IMR-90 (cell line): ENCODE measurements around the gene CSDE1. TPM values are rescaled to one million over a fixed set of nuclear protein-coding genes. Genes with fewer than 3 reads are reported as not detected.
A peak's percentile ranks its signal among the peaks of the same experiment; 100 is the strongest.

Source experiments
- ATAC-seq: fragments of 200-7000 bp; cut with Tn5 transposase; 2 replicates; pipeline ENCODE4 v1.9.1; 2020; ENCODE audit warnings: low read depth, mild to moderate bottlenecking, moderate library complexity
- BruUV-seq: library from RNA; stranded (reverse); fragments of 400-500 nt; replicated peaks from 2 replicates; lab custom pipeline; 2021; lab: Mats Ljungman, UMichigan
- CTCF ChIA-PET: fragments of 300-600 bp; formaldehyde crosslinking; extraction: SDS; loops from one replicate; lab custom pipeline; 2021; ENCODE audit warnings: antibody characterized with exemption; lab: Yijun Ruan, JAX
- POLR2A ChIA-PET: fragments of 300-600 bp; sonication (Branson Sonifier 250); formaldehyde crosslinking; loops from one replicate; lab custom pipeline; 2022; ENCODE audit warnings: antibody characterized with exemption; ENCODE audit not compliant: unreplicated experiment; lab: Charles Lee
- DNase-seq: peaks from one replicate; pipeline ENCODE4 v3.0.0; 2013
- H2AFZ ChIP-seq: replicated peaks from 2 replicates; pipeline ENCODE3; 2013; ENCODE audit warnings: low read length, mild to moderate bottlenecking; ENCODE audit not compliant: poor library complexity
- H2AK5ac ChIP-seq: 2 replicates; pipeline ENCODE4 v1.6.1; 2013; ENCODE audit warnings: low read depth, low read length, inconsistent platforms
- H2AK9ac ChIP-seq: replicated peaks from 2 replicates; pipeline ENCODE3; 2013; ENCODE audit warnings: mild to moderate bottlenecking, low read depth, low read length, moderate library complexity; ENCODE audit not compliant: poor library complexity
- H2BK120ac ChIP-seq: 2 replicates; pipeline ENCODE4 v1.6.1; 2013; ENCODE audit warnings: low read depth, low read length, inconsistent platforms
- H2BK15ac ChIP-seq: 3 replicates; pipeline ENCODE4 v1.6.1; 2013; ENCODE audit warnings: low read depth, low read length, inconsistent platforms
- H2BK20ac ChIP-seq: 2 replicates; pipeline ENCODE4 v1.6.1; 2013; ENCODE audit warnings: low read depth, mild to moderate bottlenecking, inconsistent platforms, low read length, moderate library complexity
- H2BK5ac ChIP-seq: 2 replicates; pipeline ENCODE4 v1.6.1; 2013; ENCODE audit warnings: mild to moderate bottlenecking, low read depth, low read length, inconsistent platforms; ENCODE audit not compliant: poor library complexity, severe bottlenecking
- H3K14ac ChIP-seq: replicated peaks from 2 replicates; pipeline ENCODE4 v1.6.1; 2013; ENCODE audit warnings: low read depth, low read length, inconsistent platforms
- H3K18ac ChIP-seq: 2 replicates; pipeline ENCODE4 v1.6.1; 2013; ENCODE audit warnings: low read depth, low read length, control low read depth
- H3K23ac ChIP-seq: 2 replicates; pipeline ENCODE4 v1.6.1; 2013; ENCODE audit warnings: low read depth, low read length, inconsistent platforms
- H3K27ac ChIP-seq: 2 replicates; pipeline ENCODE4 v1.5.1; 2013; ENCODE audit warnings: mild to moderate bottlenecking, control low read depth, low read length; ENCODE audit not compliant: insufficient read depth
- H3K27me3 ChIP-seq: 2 replicates; pipeline ENCODE4 v1.6.1; 2013; ENCODE audit warnings: low read length; ENCODE audit not compliant: control insufficient read depth, insufficient read depth
- H3K36me3 ChIP-seq: 2 replicates; pipeline ENCODE4 v1.6.1; 2013; ENCODE audit warnings: low read length, mixed read lengths; ENCODE audit not compliant: control insufficient read depth, insufficient read depth
- H3K4ac ChIP-seq: 2 replicates; pipeline ENCODE4 v1.6.1; 2013; ENCODE audit warnings: low read depth, low read length, inconsistent platforms
- H3K4me1 ChIP-seq: 2 replicates; pipeline ENCODE4 v1.6.1; 2013; ENCODE audit warnings: low read length, mixed read lengths; ENCODE audit not compliant: control insufficient read depth, insufficient read depth
- H3K4me2 ChIP-seq: 2 replicates; pipeline ENCODE4 v1.6.1; 2013; ENCODE audit warnings: low read depth, mild to moderate bottlenecking, control low read depth, low read length, moderate library complexity
- H3K4me3 ChIP-seq: 2 replicates; pipeline ENCODE4 v1.5.1; 2013; ENCODE audit warnings: low read depth, mild to moderate bottlenecking, control low read depth, low read length, moderate library complexity; ENCODE audit not compliant: insufficient read depth
- H3K56ac ChIP-seq: 2 replicates; pipeline ENCODE4 v1.6.1; 2013; ENCODE audit warnings: low read length, inconsistent platforms; ENCODE audit not compliant: insufficient read depth; ENCODE audit errors: extremely low read depth
- H3K79me1 ChIP-seq, 2 experiments: 2 replicates each; pipeline ENCODE4 v1.6.1; 2013; ENCODE audit warnings: low read length in 2 of 2, inconsistent platforms in 1 of 2, low read depth in 1 of 2
- H3K9ac ChIP-seq: 2 replicates; pipeline ENCODE4 v1.6.1; 2013; ENCODE audit warnings: low read depth, low read length, control low read depth
- H3K9me1 ChIP-seq: 2 replicates; pipeline ENCODE4 v1.6.1; 2013; ENCODE audit warnings: low read length, inconsistent platforms; ENCODE audit not compliant: insufficient read depth
- H3K9me3 ChIP-seq: 2 replicates; pipeline ENCODE4 v1.6.1; 2013; ENCODE audit warnings: low read length; ENCODE audit not compliant: control insufficient read depth, insufficient read depth
- H4K20me1 ChIP-seq: 2 replicates; pipeline ENCODE4 v1.6.1; 2013; ENCODE audit warnings: low read length, inconsistent platforms; ENCODE audit not compliant: insufficient read depth
- H4K5ac ChIP-seq: 2 replicates; pipeline ENCODE4 v1.6.1; 2013; ENCODE audit warnings: mild to moderate bottlenecking, low read depth, low read length, control low read depth
- H4K8ac ChIP-seq, 2 experiments: 2 replicates each; pipeline ENCODE4 v1.6.1; 2013; ENCODE audit warnings: low read depth in 2 of 2, low read length in 2 of 2, control low read depth in 1 of 2, inconsistent platforms in 1 of 2
- H4K91ac ChIP-seq: 2 replicates; pipeline ENCODE4 v1.6.1; 2013; ENCODE audit warnings: low read depth, low read length, inconsistent platforms; ENCODE audit not compliant: insufficient read depth
- RCOR1 ChIP-seq: IDR thresholded peaks from 2 replicates; pipeline ENCODE4 v1.6.1; 2012; ENCODE audit warnings: mild to moderate bottlenecking, low read length, improper control_type of control experiment; ENCODE audit not compliant: insufficient replicate concordance
- WGBS, 2 experiments: methylation state at CpG; one replicate each; pipeline versions ENCODE4 v1.1.5 to v1.1.7; 2013; ENCODE audit warnings: missing lambda C conversion rate in 2 of 2; ENCODE audit not compliant: insufficient read length in 1 of 2; ENCODE audit errors: extremely low coverage in 2 of 2; 5-methylcytosine and 5-hydroxymethylcytosine counted together
- dilution Hi-C: fragments of 300-500 bp; cut with HindIII; formaldehyde crosslinking; loops from one replicate; pipeline ENCODE4 v1.14.3; 2018; ENCODE audit warnings: low sequenced_read_pairs; ENCODE audit not compliant: unreplicated experiment
- in situ Hi-C: fragments of 300-500 bp; cut with MboI; formaldehyde crosslinking; loops from 3 replicates; pipeline ENCODE4 v1.14.3; 2019; ENCODE audit warnings: low sequenced_read_pairs, inconsistent platforms, mixed read lengths
- intact Hi-C: fragments of 100-400 bp; cut with micrococcal nuclease; formaldehyde crosslinking; loops from 2 replicates; pipeline ENCODE4 v1.10.0; 2022
- polyA plus RNA-seq, 3 experiments: library from polyadenylated mRNA; depleted of rRNA; stranded (reverse); fragments of >200 nt; gene quantifications; 2 replicates each; pipeline ENCODE4 v1.2.3, GENCODE V29; 2012; ENCODE audit warnings: low replicate concordance in 1 of 3
- total RNA-seq: library from RNA; depleted of rRNA; stranded (reverse); fragments of >200 nt; gene quantifications from 2 replicates; pipeline ENCODE4 v1.2.3, GENCODE V29; 2012

Gene CSDE1
- total and polyA plus RNA-seq, 2 of the 4 experiments (the other 2 are of a cell fraction), result 190 to 879 TPM

GRCh38 chr1:114756009-114756892 is 1.5 kb downstream of the CSDE1 start:
- Histone ChIP-seq H3K4me3 (peak overlapping the region; percentile 67), H2BK15ac (no peak overlapping the region), H2AK5ac (no peak overlapping the region), H3K9ac (peak overlapping the region; percentile 91), H3K18ac (no peak overlapping the region), H4K91ac (no peak overlapping the region), H4K8ac (no peak overlapping the region; a peak in 1 of 4 replicates), H3K4ac (0 out of 2 replicates have a peak overlapping the region, but pooled peaks have one; percentile 25), H3K9me1 (peaks cover 4% of the 10 kb centered on the region; the same call in 1 of the 2 replicates), H3K56ac (peak overlapping the region; percentile 81; the same call in 1 of the 2 replicates), H2BK20ac (no peak overlapping the region), H2AK9ac (peak overlapping the region; percentile 95), H3K4me2 (peak overlapping the region; percentile 86), H2BK5ac (peak overlapping the region; percentile 47), H4K20me1 (peaks cover 65% of the 10 kb centered on the region), H3K4me1 (peaks cover 4% of the 10 kb centered on the region), H3K14ac (peak overlapping the region; percentile 86; the same call in 1 of the 2 replicates), H2AFZ (no peak overlapping the region), H3K9me3 (no peaks in the 10 kb centered on the region), H3K27ac (peak overlapping the region; percentile 81), H3K36me3 (no peaks in the 10 kb centered on the region), H4K5ac (no peak overlapping the region), H3K27me3 (no peaks in the 10 kb centered on the region), H2BK120ac (no peak overlapping the region), H3K79me1 (peaks cover 0 to 24% of the 10 kb centered on the region in 2 experiments; a peak in 2 of 4 replicates), H3K23ac (0 out of 2 replicates have a peak overlapping the region, but pooled peaks have one; percentile 56)
- dilution Hi-C loops, result no loop called here
- TSS peak; percentile 28 for BruUV-seq
- intact Hi-C loops, result loop anchor here (1.0 to 5.0 kb wide), 2 partner anchors 779 to 839 kb away; partner anchors contain the start of gene OLFML3
- 17% methylated on average over 3 of the region's 14 CpGs; no CpG with 5 or more reads in 1 of the 2 experiments for WGBS, 2 experiments
- CTCF ChIA-PET, result no interaction called here
- no peak for TF ChIP-seq RCOR1
- ATAC-seq (no peak), DNase-seq (peak; percentile 45)
- POLR2A ChIA-PET, result interaction anchor here (0.7 kb wide), 1 partner anchor 40 kb away, joined by 3 read pairs; the partner anchor contains the start of gene NRAS
- in situ Hi-C loops, result no loop called here
